ENCODE results near the gene ASPG. TPM values are rescaled to one million over a fixed set of nuclear protein-coding genes. Genes with fewer than 3 reads are reported as not detected.
"Not testable (repeated sequence)": the region's sequence is repeated elsewhere in the genome, so short reads cannot be mapped to it uniquely, and the experiment has no call there.

ASPG gene
- total and polyA plus RNA-seq, 9 donors, result 0.37 to 2.5 (median 1.3) TPM

- no peak for DNase-seq
- 88% methylated on average over 21 of the region's 21 CpGs for WGBS (ENCODE audit: insufficient coverage)
- no peaks in the 10 kb centered on the region for H3K27me3 ChIP-seq (ENCODE audit: control insufficient read depth, insufficient read depth, low read length)
- peaks cover 28% of the 10 kb centered on the region for H3K4me1 ChIP-seq (ENCODE audit: control insufficient read depth, insufficient read depth, low read length)
- H3K4me3 ChIP-seq (ENCODE audit: low read length), result no peak overlapping the region
- H3K27ac ChIP-seq (ENCODE audit: low read length), result no peak overlapping the region
- H3K36me3 ChIP-seq (ENCODE audit: control insufficient read depth, insufficient read depth, low read length), result peaks cover 8% of the 10 kb centered on the region
- H3K9me3 ChIP-seq (replicated peaks; ENCODE audit: control insufficient read depth, low read depth, low read length), result no peaks in the 10 kb centered on the region
These were observed 67.3 kb downstream of the ASPG start for GRCh38 chr14:104152686-104153393.

- WGBS (ENCODE audit: insufficient coverage), result 83% methylated on average over 1 of the region's 7 CpGs
- not testable (repeated sequence) for H3K27ac ChIP-seq (ENCODE audit: low read length)
These were observed 67.9 kb downstream of the ASPG start for GRCh38 chr14:104153394-104153755.

GRCh38 chr14:104154246-104154645 is 68.7 kb downstream of the ASPG start:
- peaks cover 21% of the 10 kb centered on the region for H3K4me1 ChIP-seq (ENCODE audit: control insufficient read depth, insufficient read depth, low read length)
- peaks cover 8% of the 10 kb centered on the region for H3K36me3 ChIP-seq (ENCODE audit: control insufficient read depth, insufficient read depth, low read length)
- no peak overlapping the region for H3K4me3 ChIP-seq (ENCODE audit: low read length)
- no peaks in the 10 kb centered on the region for H3K27me3 ChIP-seq (ENCODE audit: control insufficient read depth, insufficient read depth, low read length)
- DNase-seq, result no peak
- H3K9me3 ChIP-seq (replicated peaks; ENCODE audit: control insufficient read depth, low read depth, low read length), result no peaks in the 10 kb centered on the region
- WGBS (ENCODE audit: insufficient coverage), result 67% methylated on average over 13 of the region's 15 CpGs
- H3K27ac ChIP-seq (ENCODE audit: low read length), result no peak overlapping the region

More at GRCh38 chr14:104153394-104153755, 67.9 kb downstream of the ASPG start:
- not testable (repeated sequence) for DNase-seq; H3K36me3 ChIP-seq (ENCODE audit: control insufficient read depth, insufficient read depth, low read length); H3K9me3 ChIP-seq (replicated peaks; ENCODE audit: control insufficient read depth, low read depth, low read length); H3K4me3 ChIP-seq (ENCODE audit: low read length); H3K27me3 ChIP-seq (ENCODE audit: control insufficient read depth, insufficient read depth, low read length)
- H3K4me1 ChIP-seq (ENCODE audit: control insufficient read depth, insufficient read depth, low read length), result peaks cover 28% of the 10 kb centered on the region

- Histone ChIP-seq H3K36me3 (ENCODE audit: control insufficient read depth, insufficient read depth, low read length) (peaks cover 8% of the 10 kb centered on the region), H3K27me3 (ENCODE audit: control insufficient read depth, insufficient read depth, low read length) (no peaks in the 10 kb centered on the region), H3K27ac (ENCODE audit: low read length) (no peak overlapping the region), H3K4me3 (ENCODE audit: low read length) (no peak overlapping the region), H3K9me3 (replicated peaks; ENCODE audit: control insufficient read depth, low read depth, low read length) (no peaks in the 10 kb centered on the region), H3K4me1 (ENCODE audit: control insufficient read depth, insufficient read depth, low read length) (peaks cover 9% of the 10 kb centered on the region)
- 54% methylated on average over 25 of the region's 29 CpGs for WGBS (ENCODE audit: insufficient coverage)
- DNase-seq, result no peak
These were observed 70.0 kb downstream of the ASPG start for GRCh38 chr14:104155513-104155912.

GRCh38 chr14:104156142-104156541 is 70.6 kb downstream of the ASPG start:
- Histone ChIP-seq H3K27me3 (ENCODE audit: control insufficient read depth, insufficient read depth, low read length) (no peaks in the 10 kb centered on the region), H3K4me3 (ENCODE audit: low read length) (no peak overlapping the region), H3K4me1 (ENCODE audit: control insufficient read depth, insufficient read depth, low read length) (peaks cover 3% of the 10 kb centered on the region), H3K36me3 (ENCODE audit: control insufficient read depth, insufficient read depth, low read length) (peaks cover 8% of the 10 kb centered on the region), H3K9me3 (replicated peaks; ENCODE audit: control insufficient read depth, low read depth, low read length) (no peaks in the 10 kb centered on the region), H3K27ac (ENCODE audit: low read length) (no peak overlapping the region)
- no peak for DNase-seq
- 89% methylated on average over 3 of the region's 5 CpGs for WGBS (ENCODE audit: insufficient coverage)

- H3K9me3 ChIP-seq (replicated peaks; ENCODE audit: control insufficient read depth, low read depth, low read length), result no peaks in the 10 kb centered on the region
- peaks cover 4% of the 10 kb centered on the region for H3K36me3 ChIP-seq (ENCODE audit: control insufficient read depth, insufficient read depth, low read length)
- peaks cover 3% of the 10 kb centered on the region for H3K4me1 ChIP-seq (ENCODE audit: control insufficient read depth, insufficient read depth, low read length)
- no peak overlapping the region for H3K4me3 ChIP-seq (ENCODE audit: low read length)
- whole genome bisulfite sequencing (ENCODE audit: insufficient coverage), result 66% methylated on average over 39 of the region's 42 CpGs
- H3K27ac ChIP-seq (ENCODE audit: low read length), result no peak overlapping the region
- no peak for DNase-seq
- no peaks in the 10 kb centered on the region for H3K27me3 ChIP-seq (ENCODE audit: control insufficient read depth, insufficient read depth, low read length)
These were observed 71.8 kb downstream of the ASPG start for GRCh38 chr14:104157016-104157928.

- no peak for DNase-seq
- Histone ChIP-seq H3K4me1 (ENCODE audit: control insufficient read depth, insufficient read depth, low read length) (peaks cover 3% of the 10 kb centered on the region), H3K4me3 (ENCODE audit: low read length) (no peak overlapping the region), H3K27ac (ENCODE audit: low read length) (no peak overlapping the region), H3K36me3 (ENCODE audit: control insufficient read depth, insufficient read depth, low read length) (no peaks in the 10 kb centered on the region), H3K9me3 (replicated peaks; ENCODE audit: control insufficient read depth, low read depth, low read length) (no peaks in the 10 kb centered on the region), H3K27me3 (ENCODE audit: control insufficient read depth, insufficient read depth, low read length) (no peaks in the 10 kb centered on the region)
- 77% methylated on average over 46 of the region's 51 CpGs for WGBS (ENCODE audit: insufficient coverage)
These were observed 73.6 kb downstream of the ASPG start for GRCh38 chr14:104158827-104159798.

GRCh38 chr14:104159990-104160389 is 74.5 kb downstream of the ASPG start:
- no peak for DNase-seq
- Histone ChIP-seq H3K27ac (ENCODE audit: low read length) (no peak overlapping the region), H3K36me3 (ENCODE audit: control insufficient read depth, insufficient read depth, low read length) (no peaks in the 10 kb centered on the region), H3K9me3 (replicated peaks; ENCODE audit: control insufficient read depth, low read depth, low read length) (no peaks in the 10 kb centered on the region), H3K4me3 (ENCODE audit: low read length) (no peak overlapping the region), H3K4me1 (ENCODE audit: control insufficient read depth, insufficient read depth, low read length) (peaks cover 3% of the 10 kb centered on the region), H3K27me3 (ENCODE audit: control insufficient read depth, insufficient read depth, low read length) (no peaks in the 10 kb centered on the region)
- WGBS (ENCODE audit: insufficient coverage), result 94% methylated on average over 8 of the region's 9 CpGs

- no peaks in the 10 kb centered on the region for H3K9me3 ChIP-seq (replicated peaks; ENCODE audit: control insufficient read depth, low read depth, low read length)
- H3K36me3 ChIP-seq (ENCODE audit: control insufficient read depth, insufficient read depth, low read length), result no peaks in the 10 kb centered on the region
- DNase-seq, result no peak
- 72% methylated on average over 17 of the region's 23 CpGs for WGBS (ENCODE audit: insufficient coverage)
- H3K27me3 ChIP-seq (ENCODE audit: control insufficient read depth, insufficient read depth, low read length), result no peaks in the 10 kb centered on the region
- no peak overlapping the region for H3K27ac ChIP-seq (ENCODE audit: low read length)
- no peaks in the 10 kb centered on the region for H3K4me1 ChIP-seq (ENCODE audit: control insufficient read depth, insufficient read depth, low read length)
- H3K4me3 ChIP-seq (ENCODE audit: low read length), result no peak overlapping the region
These were observed 76.3 kb downstream of the ASPG start for GRCh38 chr14:104161602-104162367.
